Stimulated activated effector memory CD8-positive, alpha-beta T cell treated with anti-CD3 and anti-CD28 coated beads, Interleukin-12 subunit alpha, Interleukin-12 subunit beta, amount 100 ng/mL, for 72 hours (primary cell): ENCODE measurements around the gene SYNDIG1L.

Experiments
- ATAC-seq: fragments of 150-1000 bp; cut with Tn5 transposase; 2 replicates; pipeline ENCODE4 v1.10.0; 2021
- DNase-seq, 2 donors: peaks; one replicate each; pipeline ENCODE4 v3.0.0; 2021 to 2022; ENCODE audit warnings: low spot score in 2 of 2
- H3K27ac Mint-ChIP-seq: one replicate; pipeline ENCODE4 v1.8.0; 2022; ENCODE audit warnings: mild to moderate bottlenecking, mixed read lengths
- H3K36me3 Mint-ChIP-seq: one replicate; pipeline ENCODE4 v1.8.0; 2022; ENCODE audit warnings: mild to moderate bottlenecking, mixed read lengths
- H3K4me1 Mint-ChIP-seq: one replicate; pipeline ENCODE4 v1.8.0; 2022; ENCODE audit warnings: mixed read lengths
- H3K4me3 Mint-ChIP-seq: one replicate; pipeline ENCODE4 v1.8.0; 2022; ENCODE audit warnings: mild to moderate bottlenecking, mixed read lengths
- H3K9me3 Mint-ChIP-seq: one replicate; pipeline ENCODE4 v1.8.0; 2022; ENCODE audit warnings: mixed read lengths

The SYNDIG1L gene

DNA sequence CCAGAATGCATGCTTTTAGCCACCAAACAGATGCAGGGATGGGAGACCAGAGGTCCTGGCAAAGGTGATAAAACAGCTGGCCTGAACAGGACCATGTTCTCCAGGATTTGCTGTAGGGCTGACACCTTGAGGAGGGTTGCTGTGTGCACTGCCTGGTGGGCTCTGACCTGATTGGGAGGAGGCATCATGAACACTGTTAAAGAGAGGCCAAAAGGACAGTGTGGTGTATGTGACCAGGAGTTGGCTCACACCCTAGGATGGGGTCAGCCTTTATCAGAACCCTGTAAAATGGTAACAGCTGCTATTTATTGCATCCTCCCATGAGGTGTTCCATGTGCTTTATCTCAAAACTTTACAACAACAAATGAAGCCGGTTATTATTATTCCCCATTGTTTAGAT lies 8.8 kb downstream of the SYNDIG1L start:
- Mint-ChIP-seq H3K4me3 (no peak overlapping the region), H3K9me3 (no peaks in the 10 kb centered on the region), H3K36me3 (no peaks in the 10 kb centered on the region), H3K4me1 (no peaks in the 10 kb centered on the region), H3K27ac (no peak overlapping the region)
- ATAC-seq (no peak), DNase-seq (no peak)

DNA sequence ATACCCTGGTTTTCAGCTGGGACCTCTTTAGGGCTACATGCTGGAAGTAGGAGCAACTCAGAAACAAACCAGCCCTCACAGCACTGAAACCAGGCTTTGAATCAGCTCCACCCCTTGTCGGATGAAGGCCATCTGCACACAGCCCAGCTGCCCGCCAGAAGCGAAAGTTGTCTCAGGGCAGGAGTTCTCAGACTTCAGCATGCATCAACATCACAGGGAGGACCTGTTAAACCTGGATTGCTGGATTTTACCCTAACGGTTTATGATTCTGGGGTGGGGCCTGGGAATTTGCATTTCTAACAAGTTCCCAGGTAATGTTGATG lies 10.9 kb downstream of the SYNDIG1L start:
- no peak for ATAC-seq
- Mint-ChIP-seq H3K9me3 (no peaks in the 10 kb centered on the region), H3K36me3 (no peaks in the 10 kb centered on the region), H3K4me1 (no peaks in the 10 kb centered on the region), H3K27ac (no peak overlapping the region), H3K4me3 (no peak overlapping the region)
- DNase-seq, result no peak

DNA sequence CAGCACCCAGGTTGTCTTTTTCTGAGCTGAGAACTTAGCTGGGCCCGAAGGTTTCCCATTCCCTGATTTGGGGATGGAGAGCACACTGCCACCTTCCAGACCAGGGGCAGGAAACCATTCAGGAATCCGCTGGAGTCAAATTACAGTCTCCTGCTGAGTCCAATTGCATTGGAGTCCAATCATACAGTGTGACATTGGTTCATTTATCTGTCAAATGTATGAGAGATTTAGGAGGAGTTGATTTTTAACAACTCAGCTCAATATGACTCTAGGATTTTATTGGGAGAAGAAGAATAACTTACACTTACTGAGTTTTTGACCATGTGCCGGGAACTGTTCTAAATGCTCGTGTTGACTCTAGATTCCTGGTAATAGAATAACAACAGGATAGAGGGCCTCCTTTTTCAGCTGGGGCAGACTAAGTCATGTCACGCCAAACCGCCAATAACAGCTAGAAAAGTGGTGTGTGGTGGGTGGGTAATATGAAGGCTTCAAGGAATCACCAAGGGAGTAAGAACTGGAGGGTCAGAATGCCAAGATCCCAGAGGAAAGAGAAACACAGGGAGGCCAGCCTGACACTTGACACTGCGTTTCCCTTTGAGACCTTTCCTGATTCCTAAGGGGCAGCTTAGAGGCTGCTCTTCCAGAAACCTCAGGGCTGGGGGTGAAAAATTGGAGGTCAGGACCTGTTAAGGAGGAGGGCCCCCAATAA lies 11.5 kb downstream of the SYNDIG1L start:
- Mint-ChIP-seq H3K9me3 (no peaks in the 10 kb centered on the region), H3K36me3 (no peaks in the 10 kb centered on the region), H3K4me3 (no peak overlapping the region), H3K4me1 (no peaks in the 10 kb centered on the region), H3K27ac (no peak overlapping the region)
- DNase-seq (no peak), ATAC-seq (no peak)

DNA sequence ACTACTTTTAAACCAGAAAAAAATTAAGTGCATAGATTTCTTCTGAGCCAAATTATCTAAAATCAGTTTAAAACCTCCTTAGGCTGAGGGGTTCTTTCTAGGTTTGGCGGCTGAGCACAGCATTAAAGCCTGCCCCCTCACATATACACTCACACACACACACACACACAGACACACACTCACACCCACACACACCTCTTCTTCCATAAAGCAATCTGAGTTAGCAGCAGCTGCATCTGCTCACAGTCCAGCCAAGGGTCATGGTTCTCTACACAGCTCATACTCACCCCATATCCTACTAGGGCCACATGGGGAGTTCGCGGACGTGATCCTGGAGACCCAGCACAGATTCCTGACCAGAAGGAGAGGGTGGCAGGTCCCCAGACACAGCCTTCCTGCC lies 12.4 kb downstream of the SYNDIG1L start:
- Mint-ChIP-seq H3K9me3 (no peaks in the 10 kb centered on the region), H3K36me3 (no peaks in the 10 kb centered on the region), H3K4me3 (no peak overlapping the region), H3K27ac (no peak overlapping the region), H3K4me1 (no peaks in the 10 kb centered on the region)
- no peak for DNase-seq
- no peak for ATAC-seq

DNA sequence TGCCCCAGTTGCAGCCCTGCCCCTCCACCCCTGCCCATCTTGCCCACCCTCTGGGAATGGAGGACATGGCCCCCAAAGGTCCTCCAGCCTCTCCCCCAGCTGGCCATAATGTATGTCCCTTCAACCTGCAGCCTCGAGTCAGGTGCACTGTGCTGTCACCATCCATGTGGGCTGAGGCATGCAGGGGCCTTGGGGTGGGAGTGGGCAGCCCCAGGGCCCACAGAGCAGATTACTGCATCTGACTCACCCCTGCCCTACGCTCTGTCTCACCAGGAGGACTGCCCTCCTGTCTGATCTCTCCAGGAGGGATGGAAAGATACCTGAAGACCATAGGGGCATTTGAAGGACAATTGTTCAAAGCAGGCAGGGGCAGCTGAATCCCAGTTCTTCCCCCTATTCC lies 13.3 kb downstream of the SYNDIG1L start:
- H3K27ac Mint-ChIP-seq, result no peak overlapping the region
- ATAC-seq, result no peak

DNA sequence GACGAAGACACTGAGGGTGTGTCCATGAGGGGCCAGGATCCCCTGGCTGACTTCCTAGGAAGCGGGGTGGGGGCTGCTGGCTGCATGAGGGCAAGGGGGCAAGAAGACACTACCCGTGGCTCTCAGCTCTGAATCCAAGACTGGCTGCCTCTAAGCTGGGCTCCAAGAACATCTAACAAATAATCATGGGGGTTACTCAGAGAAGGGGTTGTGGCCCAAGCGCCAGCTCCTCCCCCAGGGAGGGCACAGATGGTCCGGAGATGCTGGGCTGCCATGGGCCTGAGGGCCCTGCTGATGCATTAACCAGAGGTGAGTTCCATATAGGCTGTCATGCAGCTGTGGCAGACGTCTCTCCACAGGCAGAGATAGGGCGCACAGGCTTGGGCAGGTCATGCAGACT lies 14.3 kb downstream of the SYNDIG1L start:
- DNase-seq (no peak), ATAC-seq (no peak)
- Mint-ChIP-seq H3K4me1 (no peaks in the 10 kb centered on the region), H3K4me3 (no peak overlapping the region), H3K36me3 (no peaks in the 10 kb centered on the region), H3K27ac (no peak overlapping the region), H3K9me3 (no peaks in the 10 kb centered on the region)

More for the DNA sequence above, 13.3 kb downstream of the SYNDIG1L start:
- Mint-ChIP-seq H3K9me3 (no peaks in the 10 kb centered on the region), H3K4me1 (no peaks in the 10 kb centered on the region), H3K4me3 (no peak overlapping the region), H3K36me3 (no peaks in the 10 kb centered on the region)
- no peak for DNase-seq

DNA sequence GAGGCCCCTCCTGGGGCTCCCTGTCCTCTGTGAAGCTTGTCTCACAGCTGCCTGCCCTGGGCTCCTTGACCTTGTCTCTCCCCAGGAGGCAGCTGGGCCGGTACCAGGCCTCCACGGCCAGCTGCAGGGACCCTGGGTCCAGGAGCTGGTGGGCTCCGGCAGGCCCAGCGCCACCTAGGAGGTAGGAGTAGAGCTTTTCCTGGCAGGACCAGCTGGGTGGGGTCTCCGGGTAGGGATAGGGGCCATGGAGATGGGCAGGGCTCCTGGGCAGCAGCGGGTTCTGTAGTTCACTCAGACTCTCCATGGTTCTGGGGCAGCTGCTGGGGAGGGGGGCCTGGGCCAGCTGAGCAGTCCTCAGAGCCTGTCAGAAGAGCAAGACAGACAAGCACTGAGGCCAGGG lies 16.6 kb downstream of the SYNDIG1L start:
- ATAC-seq (no peak), DNase-seq (no peak)
- no peak overlapping the region for H3K27ac Mint-ChIP-seq
- H3K4me1 Mint-ChIP-seq, result no peaks in the 10 kb centered on the region
- H3K36me3 Mint-ChIP-seq, result no peaks in the 10 kb centered on the region
- H3K4me3 Mint-ChIP-seq, result no peak overlapping the region
- no peaks in the 10 kb centered on the region for H3K9me3 Mint-ChIP-seq

DNA sequence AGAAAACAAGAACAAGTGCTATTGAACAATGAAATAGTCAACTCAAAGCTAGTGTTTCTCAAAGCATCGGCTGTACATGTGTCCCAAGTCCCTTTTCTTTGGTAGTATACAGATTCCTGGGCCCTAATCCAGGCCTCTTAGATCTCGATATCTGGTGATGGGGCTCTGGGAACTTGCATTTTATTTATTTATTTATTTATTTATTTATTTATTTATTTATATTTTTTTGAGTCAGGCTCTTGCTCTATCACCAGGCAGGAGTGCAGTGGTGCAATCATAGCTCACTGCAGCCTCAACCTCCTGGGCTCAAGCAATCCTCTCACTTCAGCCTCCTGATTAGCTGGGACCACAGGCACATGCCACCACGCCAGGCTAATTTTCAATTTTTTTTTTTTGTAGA lies 17.1 kb downstream of the SYNDIG1L start:
- Mint-ChIP-seq H3K4me3 (no peak overlapping the region), H3K9me3 (no peaks in the 10 kb centered on the region), H3K27ac (no peak overlapping the region), H3K36me3 (no peaks in the 10 kb centered on the region), H3K4me1 (no peaks in the 10 kb centered on the region)
- DNase-seq (no peak), ATAC-seq (no peak)

DNA sequence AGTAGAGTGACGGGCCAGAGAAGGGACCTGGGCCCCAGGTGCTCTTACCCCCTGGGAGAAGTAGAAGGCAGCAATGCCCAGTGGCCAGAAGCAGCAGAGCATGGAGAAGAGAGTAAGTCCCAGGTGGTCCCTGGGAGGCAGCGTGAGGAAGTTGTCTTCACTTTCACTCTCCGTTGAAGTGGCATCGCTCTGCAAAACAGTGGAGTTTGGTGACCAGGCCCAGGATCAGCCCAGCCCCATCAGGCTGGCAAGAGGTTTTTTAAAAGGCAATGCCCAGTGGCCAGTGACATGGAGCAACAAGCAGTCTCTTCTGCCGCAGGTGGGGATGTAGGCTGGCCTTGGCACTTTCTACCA lies 18.2 kb downstream of the SYNDIG1L start:
- ATAC-seq, result no peak
- no peak for DNase-seq
- H3K9me3 Mint-ChIP-seq, result no peaks in the 10 kb centered on the region
- no peak overlapping the region for H3K4me3 Mint-ChIP-seq
- no peaks in the 10 kb centered on the region for H3K36me3 Mint-ChIP-seq
- no peaks in the 10 kb centered on the region for H3K4me1 Mint-ChIP-seq
- no peak overlapping the region for H3K27ac Mint-ChIP-seq

DNA sequence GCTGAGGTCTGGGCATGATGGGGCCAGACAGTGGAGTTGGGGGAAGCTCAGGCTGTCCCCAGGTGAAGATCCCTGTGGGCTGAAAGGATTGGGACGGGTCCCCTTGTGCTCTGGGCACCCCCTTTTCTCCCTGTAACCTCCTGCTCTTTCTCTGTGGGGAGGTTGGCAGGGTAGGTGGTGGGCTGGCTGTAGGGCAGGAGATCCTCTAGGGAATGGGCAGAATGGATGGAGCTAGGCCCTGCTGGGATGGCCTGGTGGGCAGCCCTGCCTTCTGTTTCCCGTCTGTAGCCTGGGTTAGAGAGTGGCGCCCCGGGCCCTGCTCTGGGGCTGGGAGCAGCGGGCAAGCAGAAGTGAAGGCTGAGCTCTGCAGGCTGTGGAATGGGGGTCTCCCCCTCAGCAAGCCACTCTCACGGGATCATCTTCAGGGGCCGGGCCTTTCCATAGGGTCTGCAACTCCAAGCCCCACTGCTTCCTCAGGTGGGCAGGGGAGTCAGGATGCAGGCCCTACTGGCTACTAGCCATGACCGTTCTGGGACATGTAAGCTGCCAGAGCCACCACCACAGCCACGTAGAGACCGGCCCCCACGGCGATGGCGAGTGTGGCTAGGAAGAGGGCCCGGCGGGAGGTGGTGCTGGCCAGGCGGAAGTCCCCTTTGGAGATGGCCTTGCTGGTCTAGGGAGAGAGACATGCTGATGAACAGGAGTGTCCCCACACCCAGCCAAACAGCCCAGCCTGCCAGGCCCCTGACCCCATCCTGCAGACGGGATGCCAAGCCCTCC lies 18.8 kb downstream of the SYNDIG1L start:
- Mint-ChIP-seq H3K27ac (no peak overlapping the region), H3K36me3 (no peaks in the 10 kb centered on the region), H3K4me1 (peaks cover under 1% of the 10 kb centered on the region), H3K4me3 (no peak overlapping the region), H3K9me3 (no peaks in the 10 kb centered on the region)
- DNase-seq (no peak), ATAC-seq (no peak)

DNA sequence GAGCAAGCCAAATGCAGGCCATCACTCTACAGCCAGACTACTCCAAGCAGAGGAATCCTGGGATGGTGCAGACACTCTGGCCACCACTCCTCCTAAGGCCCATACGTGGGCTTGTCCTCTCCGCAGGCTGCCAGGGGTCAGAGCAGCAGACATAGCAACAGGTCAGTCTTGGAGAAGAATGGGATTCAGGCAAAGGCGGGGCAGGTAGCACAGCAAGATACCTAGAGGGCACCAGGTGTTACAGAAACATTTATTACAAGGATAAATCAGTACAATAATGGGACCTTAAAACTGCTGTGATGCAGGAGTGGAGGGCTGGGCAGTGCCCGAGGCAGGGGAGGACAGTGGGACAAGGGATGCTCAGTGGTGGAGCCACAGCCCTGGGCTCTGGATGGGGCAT lies 20.3 kb downstream of the SYNDIG1L start:
- no peak for ATAC-seq
- peaks cover 16% of the 10 kb centered on the region for H3K4me1 Mint-ChIP-seq
- no peak overlapping the region for H3K4me3 Mint-ChIP-seq
- H3K36me3 Mint-ChIP-seq, result no peaks in the 10 kb centered on the region
- no peak overlapping the region for H3K27ac Mint-ChIP-seq
- DNase-seq, result no peak
- no peaks in the 10 kb centered on the region for H3K9me3 Mint-ChIP-seq

DNA sequence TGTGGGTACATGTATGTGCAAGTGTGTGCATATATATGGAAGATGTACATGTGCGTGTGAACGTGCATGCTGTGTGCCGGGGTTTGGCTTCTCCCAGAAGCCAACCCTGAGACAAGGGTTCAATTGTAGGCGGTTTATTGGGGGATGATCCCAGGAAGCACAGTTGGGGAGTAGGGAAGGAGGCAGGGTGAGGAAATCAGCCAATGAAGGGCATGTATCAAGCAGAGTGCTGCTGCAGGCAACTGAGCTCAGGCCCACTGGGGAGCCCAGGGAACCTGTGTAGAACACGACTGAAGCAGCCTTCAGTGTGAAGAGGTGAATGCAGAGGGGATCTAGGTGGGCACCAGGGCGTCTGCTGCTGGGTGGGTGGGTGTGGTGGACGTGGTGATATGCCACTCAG lies 21.6 kb downstream of the SYNDIG1L start:
- Mint-ChIP-seq H3K4me1 (peaks cover 21% of the 10 kb centered on the region), H3K9me3 (no peaks in the 10 kb centered on the region), H3K36me3 (no peaks in the 10 kb centered on the region), H3K27ac (peak overlapping the region; percentile 23), H3K4me3 (no peak overlapping the region)
- ATAC-seq, result no peak
- no peak for DNase-seq

DNA sequence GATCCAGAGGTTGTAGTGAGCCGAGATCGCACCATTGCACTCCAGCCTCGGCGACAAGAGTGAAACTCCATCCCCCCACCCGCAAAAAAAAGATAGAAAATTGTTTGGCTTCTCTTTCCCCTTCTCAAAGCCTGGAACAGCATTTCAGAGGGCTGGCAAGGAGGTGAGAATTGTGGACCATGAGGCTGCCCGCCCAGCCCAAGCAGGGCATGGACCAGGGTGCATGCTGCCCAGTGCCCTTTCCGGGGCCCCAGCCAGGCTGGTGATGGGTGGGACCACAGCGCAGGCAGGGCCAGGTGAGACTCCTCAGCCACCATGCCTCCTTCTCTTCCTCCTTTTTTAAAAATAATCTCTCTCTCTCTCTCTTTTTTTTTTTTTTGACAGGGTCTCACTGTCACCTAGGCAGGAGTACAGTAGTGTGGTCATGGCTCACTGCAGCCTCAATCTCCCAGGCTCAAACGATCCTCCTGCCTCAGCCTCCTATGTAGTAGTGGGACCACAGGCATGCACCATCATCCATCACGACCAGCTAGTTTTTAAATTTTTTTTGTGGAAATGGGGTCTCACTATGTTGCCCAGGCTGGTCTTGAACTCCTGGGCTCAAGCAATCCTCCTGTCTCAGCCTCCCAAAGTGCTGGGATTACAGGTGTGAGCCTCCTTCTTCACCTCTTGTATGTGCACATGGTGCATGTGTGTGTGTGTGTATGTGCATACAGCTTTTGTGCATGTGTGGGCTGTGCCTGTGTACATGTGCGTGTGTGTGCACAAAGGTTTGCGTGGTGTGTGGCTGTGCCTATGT lies 22.2 kb downstream of the SYNDIG1L start:
- Mint-ChIP-seq H3K36me3 (no peaks in the 10 kb centered on the region), H3K27ac (peak overlapping the region; percentile 23), H3K4me1 (peaks cover 21% of the 10 kb centered on the region), H3K4me3 (no peak overlapping the region), H3K9me3 (no peaks in the 10 kb centered on the region)
- no peak for DNase-seq
- no peak for ATAC-seq

DNA sequence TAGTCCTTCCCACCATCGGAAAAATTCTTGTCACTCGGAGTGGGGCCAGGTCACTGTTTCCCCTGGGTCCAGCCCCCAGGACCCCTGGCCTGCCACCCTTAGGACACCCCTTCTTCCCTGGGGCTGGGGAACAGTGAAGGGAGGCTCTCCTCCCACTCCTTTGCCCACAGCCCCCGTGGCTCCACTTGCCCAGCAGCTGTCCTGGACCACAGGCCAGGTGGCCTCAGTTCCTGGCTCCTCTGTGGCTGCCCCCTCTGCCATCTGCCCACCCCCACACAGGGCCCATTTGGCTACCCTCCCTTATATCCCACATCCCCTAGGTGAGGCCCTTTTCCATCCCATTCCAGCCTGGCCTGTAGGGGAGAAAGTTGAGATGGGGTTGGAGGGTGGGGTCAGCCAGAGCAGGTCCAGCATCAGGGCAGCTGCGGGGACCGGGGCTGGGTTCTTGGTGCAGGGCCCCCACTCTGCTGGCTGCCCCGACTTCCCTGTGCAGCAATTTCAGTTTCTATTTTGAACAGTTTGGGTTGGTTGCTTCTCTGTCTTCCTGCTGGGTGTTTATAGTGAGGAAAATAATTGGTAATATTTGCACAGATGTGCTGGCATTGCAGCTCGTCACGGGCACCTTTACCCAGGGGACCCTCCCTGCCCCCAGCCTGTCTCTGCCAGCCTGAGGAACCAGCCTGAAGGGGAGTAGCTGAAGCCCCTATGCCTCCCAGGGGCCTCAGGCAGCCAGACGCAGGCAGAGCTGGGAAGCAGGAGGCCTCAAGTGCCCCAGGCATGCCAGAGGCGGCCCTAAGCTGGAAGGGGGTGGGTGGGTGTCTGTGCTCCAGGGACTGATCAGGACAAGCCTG lies 23.4 kb downstream of the SYNDIG1L start:
- Mint-ChIP-seq H3K9me3 (no peaks in the 10 kb centered on the region), H3K36me3 (no peaks in the 10 kb centered on the region), H3K4me3 (peak overlapping the region; percentile 63), H3K27ac (peak overlapping the region; percentile 94), H3K4me1 (peaks cover 21% of the 10 kb centered on the region)
- ATAC-seq (no peak), DNase-seq (no peak)
